Transverse colon (tissue), 4 donors: ENCODE measurements around the gene LGR6. TPM values are rescaled to one million over a fixed set of nuclear protein-coding genes. Genes with fewer than 3 reads are reported as not detected.
A peak's percentile ranks its signal among the peaks of the same experiment; 100 is the strongest.

Source experiments
- DNase-seq: peaks from one replicate; pipeline ENCODE4 v3.0.0-alpha.2; 2019
- H3K27ac ChIP-seq, 4 donors: fragments of 200-600 bp; sonication (generic); 2 replicates each; pipeline ENCODE4 v1.5.1; 2016 to 2018; ENCODE audit warnings: inconsistent platforms in 4 of 4
- H3K27me3 ChIP-seq: fragments of 200-600 bp; sonication (generic); 2 replicates; pipeline ENCODE4 v1.5.1; 2017; ENCODE audit warnings: inconsistent platforms
- H3K36me3 ChIP-seq, 4 donors: fragments of 200-600 bp; sonication (generic); 2 replicates each; pipeline ENCODE4 v1.5.1; 2017 to 2019; ENCODE audit warnings: inconsistent platforms in 4 of 4
- H3K4me1 ChIP-seq, 4 donors: fragments of 200-600 bp; sonication (generic); 2 replicates each; pipeline ENCODE4 v1.5.1; 2017 to 2020; ENCODE audit warnings: inconsistent platforms in 4 of 4
- H3K4me3 ChIP-seq, 4 donors: fragments of 200-600 bp; sonication (generic); 1 replicate in 1 of 4; 2 replicates in 3 of 4; pipeline versions ENCODE4 v1.5.1 to v1.6.1; 2017 to 2019; ENCODE audit warnings: inconsistent platforms in 4 of 4
- H3K9me3 ChIP-seq, 2 donors: fragments of 200-600 bp; sonication (generic); 2 replicates each; pipeline ENCODE4 v1.5.1; 2017 to 2019; ENCODE audit warnings: inconsistent platforms in 2 of 2
- CTCF ChIP-seq, 5 experiments: fragments of 200-600 bp in 3 of 5; fragments of 450-650 bp in 2 of 5; sonication (generic) in 3 of 5; IDR thresholded peaks; 1 replicate in 2 of 5; 2 replicates in 3 of 5; pipeline ENCODE4 v1.5.1; 2016 to 2017; ENCODE audit warnings: antibody characterized with exemption in 5 of 5, inconsistent platforms in 3 of 5, mild to moderate bottlenecking in 2 of 5, moderate library complexity in 1 of 5
- EP300 ChIP-seq: sonication (generic); formaldehyde crosslinking; IDR thresholded peaks from one replicate; pipeline ENCODE4 v1.6.1; 2017; ENCODE audit warnings: antibody characterized with exemption, low read depth
- POLR2A ChIP-seq: fragments of 450-650 bp; IDR thresholded peaks from one replicate; pipeline ENCODE4 v1.6.1; 2016; ENCODE audit warnings: antibody characterized with exemption, mild to moderate bottlenecking, moderate library complexity
- POLR2AphosphoS5 ChIP-seq, 3 donors: sonication (generic); formaldehyde crosslinking; IDR thresholded peaks; one replicate each; pipeline ENCODE4 v1.6.1; 2016; ENCODE audit warnings: antibody characterized with exemption in 3 of 3
- WGBS, 2 donors: methylation state at CpG; one replicate each; pipeline ENCODE4 v1.1.5; 2018; ENCODE audit warnings: low coverage in 1 of 2; 5-methylcytosine and 5-hydroxymethylcytosine counted together
- in situ Hi-C, 4 donors: fragments of 200-750 bp; cut with MboI; loops; one replicate each; pipeline versions ENCODE4 v1.15.0 to v1.15.1; 2017; ENCODE audit warnings: low sequenced_read_pairs in 3 of 4, low pct_ligation_motif_present in 1 of 4, low pct_unique_long_range_greater_than_20kb in 1 of 4
- intact Hi-C: fragments of 100-400 bp; cut with DNase I; formaldehyde crosslinking; loops from one replicate; pipeline ENCODE4 v1.15.1; 2023; ENCODE audit warnings: low total_unique reads
- total RNA-seq, 4 donors: library from RNA; depleted of rRNA; stranded (reverse); fragments of >200 nt; gene quantifications; one replicate each; pipeline ENCODE4 v1.1.0, GENCODE V29; 2016

Gene LGR6
- total RNA-seq, 4 donors from 2014 or later: 0.41 to 1.6 TPM; not detected in 2

GRCh38 chr1:202229376-202229775, 35.8 kb downstream of the LGR6 start:
- DNase-seq: no peak
- Histone ChIP-seq H3K27ac (no peak overlapping the region), H3K36me3 (no peaks in the 10 kb centered on the region), H3K4me1 (peaks cover 0 to 10% (median 3%) of the 10 kb centered on the region in 4 donors), H3K27me3 (no peaks in the 10 kb centered on the region), H3K9me3 (no peaks in the 10 kb centered on the region), H3K4me3 (no peak overlapping the region)
- TF ChIP-seq CTCF (IDR thresholded peaks at IDR 0.05): no peak
- TF ChIP-seq POLR2A: no peak
- TF ChIP-seq EP300: no peak
- no peak for TF ChIP-seq POLR2AphosphoS5 (IDR thresholded peaks at IDR 0.05)
- intact Hi-C loops (no loop called here), in situ Hi-C loops (no loop called here)
- 84% methylated on average over 5 of the region's 5 CpGs; no CpG with 5 or more reads in 1 of the 2 donors for WGBS, 2 donors

- Histone ChIP-seq H3K4me3 (no peak overlapping the region), H3K27ac (no peak overlapping the region), H3K9me3 (no peaks in the 10 kb centered on the region), H3K36me3 (no peaks in the 10 kb centered on the region), H3K27me3 (no peaks in the 10 kb centered on the region), H3K4me1 (peaks cover 0 to 10% (median 3%) of the 10 kb centered on the region in 4 donors)
- in situ Hi-C loops: no loop called here
- WGBS, 2 donors: 85% methylated on average over 10 of the region's 10 CpGs; no CpG with 5 or more reads in 1 of the 2 donors
- TF ChIP-seq CTCF (IDR thresholded peaks at IDR 0.05) (no peak), EP300 (no peak), POLR2AphosphoS5 (IDR thresholded peaks at IDR 0.05) (no peak), POLR2A (no peak)
- intact Hi-C loops: no loop called here
- DNase-seq: no peak
Measured at GRCh38 chr1:202230061-202230938, 36.7 kb downstream of the LGR6 start.

- Histone ChIP-seq H3K27ac (no peak overlapping the region), H3K9me3 (no peaks in the 10 kb centered on the region), H3K4me1 (peaks cover 0 to 10% (median 3%) of the 10 kb centered on the region in 4 donors), H3K27me3 (no peaks in the 10 kb centered on the region), H3K36me3 (no peaks in the 10 kb centered on the region), H3K4me3 (no peak overlapping the region)
- no peak for TF ChIP-seq POLR2A
- TF ChIP-seq CTCF (IDR thresholded peaks at IDR 0.05): no peak
- no peak for TF ChIP-seq POLR2AphosphoS5 (IDR thresholded peaks at IDR 0.05)
- no peak for TF ChIP-seq EP300
- in situ Hi-C loops: no loop called here
- intact Hi-C loops: no loop called here
- 62 to 63% methylated on average over 1 to 6 of the region's 8 CpGs for WGBS, 2 donors
- DNase-seq: peak; percentile 67
Measured at GRCh38 chr1:202230939-202231645, 37.5 kb downstream of the LGR6 start.

- TF ChIP-seq POLR2AphosphoS5 (IDR thresholded peaks at IDR 0.05): no peak
- TF ChIP-seq EP300: no peak
- TF ChIP-seq POLR2A: no peak
- no peak for TF ChIP-seq CTCF (IDR thresholded peaks at IDR 0.05)
- WGBS, 2 donors: 66 to 85% methylated on average over 4 of the region's 4 CpGs
- Histone ChIP-seq H3K27ac (no peak overlapping the region), H3K27me3 (peaks cover 9% of the 10 kb centered on the region), H3K4me3 (no peak overlapping the region), H3K36me3 (no peaks in the 10 kb centered on the region), H3K4me1 (peaks cover 0 to 3% (median 0%) of the 10 kb centered on the region in 4 donors), H3K9me3 (no peaks in the 10 kb centered on the region)
- intact Hi-C loops (no loop called here), in situ Hi-C loops (no loop called here)
- DNase-seq: no peak
Measured at GRCh38 chr1:202233171-202233570, 39.6 kb downstream of the LGR6 start.
